Gastroesophageal sphincter (tissue), 4 donors: Measurements from ENCODE around the gene CTTN. TPM values are rescaled to one million over a fixed set of nuclear protein-coding genes. Genes with fewer than 3 reads are reported as not detected.

ENCODE experiments used
- ATAC-seq: fragments of 150-250 bp; one replicate; pipeline ENCODE4 v1.9.1; 2016; ENCODE audit warnings: mild to moderate bottlenecking, moderate library complexity
- H3K27ac ChIP-seq, 4 donors: fragments of 200-600 bp; sonication (generic) in 3 of 4; 1 replicate in 3 of 4; 2 replicates in 1 of 4; pipeline ENCODE4 v1.5.1; 2016 to 2019
- H3K27me3 ChIP-seq: fragments of 200-600 bp; sonication (generic); one replicate; pipeline ENCODE4 v1.5.1; 2019
- H3K36me3 ChIP-seq, 2 donors: fragments of 200-600 bp; sonication (generic); one replicate each; pipeline ENCODE4 v1.5.1; 2019; ENCODE audit warnings: control low read depth in 1 of 2
- H3K4me1 ChIP-seq, 3 donors: fragments of 200-600 bp; sonication (generic); 1 replicate in 2 of 3; 2 replicates in 1 of 3; pipeline ENCODE4 v1.5.1; 2016 to 2019; ENCODE audit warnings: control low read depth in 2 of 3
- H3K4me3 ChIP-seq, 2 donors: fragments of 200-600 bp; sonication (generic); one replicate each; pipeline ENCODE4 v1.5.1; 2019; ENCODE audit warnings: mild to moderate bottlenecking in 1 of 2, moderate library complexity in 1 of 2
- H3K9me3 ChIP-seq, 3 donors: fragments of 200-600 bp; sonication (generic); one replicate each; pipeline ENCODE4 v1.5.1; 2017 to 2019; ENCODE audit warnings: control low read depth in 2 of 3
- CTCF ChIP-seq, 4 experiments: fragments of 200-600 bp in 2 of 4; fragments of 450-650 bp in 2 of 4; sonication (generic) in 1 of 4; IDR thresholded peaks; one replicate each; pipeline ENCODE4 v1.5.1; 2017 to 2019; ENCODE audit warnings: antibody characterized with exemption in 4 of 4, mild to moderate bottlenecking in 2 of 4, moderate library complexity in 2 of 4
- EP300 ChIP-seq: sonication (generic); formaldehyde crosslinking; IDR thresholded peaks from one replicate; pipeline ENCODE4 v1.6.1; 2017; ENCODE audit warnings: antibody characterized with exemption, mild to moderate bottlenecking
- POLR2A ChIP-seq, 2 donors: fragments of 450-650 bp; IDR thresholded peaks; one replicate each; pipeline ENCODE4 v1.6.1; 2017; ENCODE audit warnings: antibody characterized with exemption in 2 of 2, mild to moderate bottlenecking in 2 of 2, moderate library complexity in 1 of 2
- POLR2AphosphoS5 ChIP-seq: sonication (generic); formaldehyde crosslinking; IDR thresholded peaks from one replicate; pipeline ENCODE4 v1.6.1; 2017; ENCODE audit warnings: antibody characterized with exemption
- WGBS, 2 donors: methylation state at CpG; one replicate each; pipeline ENCODE4 v1.1.5; 2018; ENCODE audit warnings: low coverage in 1 of 2; 5-methylcytosine and 5-hydroxymethylcytosine counted together
- total RNA-seq, 4 donors: library from RNA; depleted of rRNA; stranded (reverse); fragments of >200 nt; gene quantifications; one replicate each; pipeline ENCODE4 v1.1.0, GENCODE V29; 2016

Gene CTTN
- total RNA-seq, 4 donors from 2014 or later: 164 to 316 (median 179) TPM

- Histone ChIP-seq H3K27ac (no peak overlapping the region), H3K4me3 (no peak overlapping the region), H3K9me3 (no peaks in the 10 kb centered on the region), H3K27me3 (no peaks in the 10 kb centered on the region), H3K36me3 (peaks cover 0 to 40% of the 10 kb centered on the region in 2 donors), H3K4me1 (peaks cover 0 to 13% (median 7%) of the 10 kb centered on the region in 3 donors)
- no peak for ATAC-seq
- WGBS, 2 donors: 94% methylated on average over 2 of the region's 2 CpGs; no CpG with 5 or more reads in 1 of the 2 donors
- TF ChIP-seq POLR2AphosphoS5 (no peak), CTCF (IDR thresholded peaks at IDR 0.05) (no peak), EP300 (no peak), POLR2A (IDR thresholded peaks at IDR 0.05) (no peak)
Measured at GRCh38 chr11:70483917-70484316, 85.6 kb downstream of the CTTN start.

- 86 to 93% methylated on average over 4 to 21 of the region's 31 CpGs for WGBS, 2 donors
- Histone ChIP-seq H3K9me3 (peaks cover 0 to 6% (median 0%) of the 10 kb centered on the region in 3 donors), H3K27ac (no peak overlapping the region), H3K4me1 (peaks cover 0 to 13% (median 7%) of the 10 kb centered on the region in 3 donors), H3K4me3 (no peak overlapping the region), H3K36me3 (peaks cover 0 to 40% of the 10 kb centered on the region in 2 donors), H3K27me3 (no peaks in the 10 kb centered on the region)
- no peak for TF ChIP-seq EP300
- TF ChIP-seq POLR2AphosphoS5: no peak
- TF ChIP-seq POLR2A (IDR thresholded peaks at IDR 0.05): no peak
- TF ChIP-seq CTCF (IDR thresholded peaks at IDR 0.05): no peak
- ATAC-seq: no peak
Measured at GRCh38 chr11:70485326-70486025, 87.1 kb downstream of the CTTN start.

GRCh38 chr11:70486026-70486415 lies 87.7 kb downstream of the CTTN start:
- TF ChIP-seq EP300 (no peak), CTCF (IDR thresholded peaks at IDR 0.05) (no peak), POLR2AphosphoS5 (no peak), POLR2A (IDR thresholded peaks at IDR 0.05) (no peak)
- WGBS, 2 donors: 72 to 95% methylated on average over 13 to 20 of the region's 22 CpGs
- no peak for ATAC-seq

More at GRCh38 chr11:70486026-70486415, 87.7 kb downstream of the CTTN start:
- Histone ChIP-seq H3K36me3 (peaks cover 0 to 44% of the 10 kb centered on the region in 2 donors), H3K9me3 (peaks cover 0 to 11% (median 0%) of the 10 kb centered on the region in 3 donors), H3K27ac (no peak overlapping the region), H3K4me1 (peaks cover 0 to 13% (median 7%) of the 10 kb centered on the region in 3 donors), H3K4me3 (no peak overlapping the region), H3K27me3 (no peaks in the 10 kb centered on the region)

Other genes with a start within 250 kb of the CTTN start
- 10 to 100 TPM; 17.0 to 26.6 (median 21.9) TPM for gene FADD, start 195.2 kb upstream of the CTTN start, total RNA-seq
- gene PPFIA1, start 127.8 kb upstream of the CTTN start, total RNA-seq: 10 to 100 TPM; 54.3 to 68.8 (median 61.5) TPM